MG63 (cell line): Measurements from ENCODE around the gene ERBB4. TPM values are rescaled to one million over a fixed set of nuclear protein-coding genes. Genes with fewer than 3 reads are reported as not detected.

ENCODE experiments used
- DNase-seq: peaks from one replicate; pipeline ENCODE4 v3.0.0-alpha.2; 2020
- H3K27me3 ChIP-seq: fragments of 250-450 bp; sonication (Bioruptor Pico); 2 replicates; pipeline ENCODE4 v1.5.1; 2020; ENCODE audit warnings: mild to moderate bottlenecking, moderate library complexity
- H3K36me3 ChIP-seq: fragments of 250-450 bp; sonication (Bioruptor Pico); 2 replicates; pipeline ENCODE4 v1.5.1; 2020; ENCODE audit warnings: mild to moderate bottlenecking, moderate library complexity
- H3K4me3 ChIP-seq: fragments of 250-450 bp; sonication (Bioruptor Pico); 2 replicates; pipeline ENCODE4 v1.5.1; 2020; ENCODE audit warnings: mild to moderate bottlenecking, moderate library complexity
- H3K9me3 ChIP-seq: fragments of 250-450 bp; sonication (Bioruptor Pico); 2 replicates; pipeline ENCODE4 v1.5.1; 2020; ENCODE audit warnings: mild to moderate bottlenecking, moderate library complexity
- total RNA-seq: library from RNA; depleted of rRNA; stranded (reverse); fragments of >200 nt; shearing (Covaris generic); gene quantifications from 2 replicates; pipeline ENCODE4 v1.2.3, GENCODE V29; 2014; ENCODE audit warnings: low replicate concordance

ERBB4 gene
- total RNA-seq, 1 experiment from 2014 or later, result 0.07 TPM

DNA sequence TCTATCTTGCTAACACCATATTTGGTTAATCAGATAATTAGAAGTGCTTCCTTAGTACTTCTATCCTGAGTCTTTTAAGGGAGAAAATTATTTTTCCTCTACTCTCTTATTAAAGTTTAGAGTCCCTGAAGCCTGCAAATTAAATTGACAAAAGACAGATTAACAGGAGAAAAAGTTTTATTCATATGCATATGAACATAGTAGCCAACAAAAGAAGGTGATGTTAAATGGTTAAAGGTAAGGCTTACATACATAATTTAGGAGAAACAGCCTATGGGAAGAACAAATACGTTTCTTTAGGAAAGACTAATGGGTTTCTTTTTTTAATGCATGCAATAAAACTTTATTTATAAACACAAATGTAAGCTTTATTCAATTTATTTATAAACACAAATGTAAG lies 1177.2 kb downstream of the ERBB4 start:
- no peaks in the 10 kb centered on the region for H3K27me3 ChIP-seq
- no peaks in the 10 kb centered on the region for H3K9me3 ChIP-seq
- H3K4me3 ChIP-seq, result no peak overlapping the region
- no peak for DNase-seq
- H3K36me3 ChIP-seq, result no peaks in the 10 kb centered on the region

DNA sequence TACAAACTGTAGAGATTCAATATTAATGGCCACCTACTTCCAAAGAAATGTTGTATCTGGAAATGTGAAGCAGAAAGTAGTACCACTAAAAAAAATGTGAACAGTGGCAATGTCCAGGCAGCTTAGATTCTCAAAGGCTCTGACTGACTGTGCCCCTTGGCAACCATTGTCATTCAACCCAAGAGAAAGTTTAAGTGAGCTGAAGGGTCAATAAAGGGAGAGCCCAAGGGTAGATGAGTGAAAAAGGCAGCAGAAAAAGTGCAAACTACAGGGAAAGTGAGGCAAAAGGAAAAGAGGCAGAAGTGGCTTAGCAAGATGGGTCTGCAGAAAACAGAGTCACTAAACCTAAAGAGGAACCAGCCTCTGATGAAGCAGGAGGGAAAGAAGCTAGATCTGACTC lies 1179.3 kb downstream of the ERBB4 start:
- DNase-seq, result no peak
- Histone ChIP-seq H3K4me3 (no peak overlapping the region), H3K9me3 (no peaks in the 10 kb centered on the region), H3K36me3 (no peaks in the 10 kb centered on the region), H3K27me3 (no peaks in the 10 kb centered on the region)

DNA sequence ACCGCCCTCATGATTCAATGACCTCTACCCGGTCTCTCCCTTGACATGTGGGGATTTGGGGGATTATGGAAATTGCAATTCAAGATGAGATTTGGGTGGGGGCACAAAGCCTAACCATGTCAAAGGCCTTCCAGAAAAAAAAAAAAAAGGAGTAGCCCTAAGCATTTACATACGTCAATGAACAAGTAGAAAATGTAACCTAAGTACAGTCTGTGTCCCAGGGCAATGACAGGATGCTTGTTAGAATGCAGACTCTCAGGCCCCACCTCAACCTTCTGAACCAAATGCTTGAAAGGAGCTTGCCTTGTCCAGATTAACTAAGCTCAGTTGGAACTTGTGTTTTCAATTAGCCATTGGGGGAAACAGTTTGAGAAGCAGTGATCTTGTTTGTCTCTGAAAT lies 1180.1 kb downstream of the ERBB4 start:
- Histone ChIP-seq H3K9me3 (no peaks in the 10 kb centered on the region), H3K36me3 (no peaks in the 10 kb centered on the region), H3K4me3 (no peak overlapping the region), H3K27me3 (no peaks in the 10 kb centered on the region)
- no peak for DNase-seq

DNA sequence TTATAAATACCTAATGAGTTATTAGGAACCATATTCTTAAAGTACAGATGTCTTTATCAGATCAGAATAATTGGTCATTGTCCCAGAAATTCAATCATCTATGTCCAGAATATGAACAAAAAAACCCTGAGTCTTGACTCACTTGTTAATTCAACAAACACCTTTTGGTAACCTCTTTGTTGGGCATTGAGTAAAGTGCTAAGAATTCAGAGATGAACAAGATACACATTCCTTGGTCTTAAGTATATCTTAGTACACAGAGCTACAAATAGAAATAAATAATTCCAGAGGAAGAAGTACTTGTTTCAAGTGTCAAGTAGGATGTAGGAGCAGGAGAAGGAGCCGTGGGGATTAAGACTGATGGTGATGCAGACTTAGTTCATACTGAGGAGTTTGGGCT lies 1184.1 kb downstream of the ERBB4 start:
- no peak for DNase-seq
- Histone ChIP-seq H3K9me3 (no peaks in the 10 kb centered on the region), H3K27me3 (no peaks in the 10 kb centered on the region), H3K36me3 (no peaks in the 10 kb centered on the region), H3K4me3 (no peak overlapping the region)

DNA sequence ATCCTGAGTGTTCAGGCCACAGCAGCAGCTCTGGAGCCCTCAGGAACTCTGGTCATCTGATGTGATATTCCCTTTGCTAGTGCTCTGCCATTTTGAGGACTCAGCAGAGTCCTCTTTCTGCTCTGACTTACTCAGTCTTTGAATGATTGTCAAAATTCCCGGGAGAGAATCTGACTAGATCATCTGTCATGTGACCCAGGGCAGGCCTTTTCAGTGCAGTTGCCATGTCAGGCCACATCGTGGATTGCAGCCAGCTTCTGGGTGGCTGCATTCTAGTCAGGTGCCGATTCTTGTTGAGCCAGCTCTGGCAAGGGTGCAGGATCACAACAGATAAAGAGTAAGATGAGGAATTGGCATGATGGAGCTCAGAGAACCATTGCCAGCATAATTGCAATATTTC lies 1186.6 kb downstream of the ERBB4 start:
- Histone ChIP-seq H3K36me3 (no peaks in the 10 kb centered on the region), H3K27me3 (no peaks in the 10 kb centered on the region), H3K9me3 (no peaks in the 10 kb centered on the region), H3K4me3 (no peak overlapping the region)
- peak; percentile 26 for DNase-seq

DNA sequence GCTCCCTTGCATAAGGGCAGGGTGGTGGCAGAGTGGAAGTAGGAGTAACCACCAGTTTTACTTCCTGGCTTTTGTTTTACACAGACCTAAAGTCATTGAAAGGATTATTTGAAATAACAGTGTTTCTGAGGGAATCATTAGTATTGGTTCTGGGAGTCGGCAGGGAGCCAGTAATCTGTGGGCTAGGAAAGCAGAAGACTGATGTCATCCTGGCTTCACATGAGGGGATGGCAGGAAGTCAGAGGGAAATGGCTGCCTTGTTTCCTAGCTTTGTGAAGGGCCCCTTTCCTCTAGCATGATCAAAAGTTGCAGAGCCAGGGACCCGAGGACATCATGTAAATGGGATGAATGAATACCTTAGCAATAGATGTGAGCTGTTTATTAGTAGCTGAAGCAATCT lies 1189.6 kb downstream of the ERBB4 start:
- Histone ChIP-seq H3K4me3 (no peak overlapping the region), H3K27me3 (no peaks in the 10 kb centered on the region), H3K36me3 (no peaks in the 10 kb centered on the region), H3K9me3 (no peaks in the 10 kb centered on the region; the same call in 1 of the 2 replicates)
- DNase-seq, result peak; percentile 62

DNA sequence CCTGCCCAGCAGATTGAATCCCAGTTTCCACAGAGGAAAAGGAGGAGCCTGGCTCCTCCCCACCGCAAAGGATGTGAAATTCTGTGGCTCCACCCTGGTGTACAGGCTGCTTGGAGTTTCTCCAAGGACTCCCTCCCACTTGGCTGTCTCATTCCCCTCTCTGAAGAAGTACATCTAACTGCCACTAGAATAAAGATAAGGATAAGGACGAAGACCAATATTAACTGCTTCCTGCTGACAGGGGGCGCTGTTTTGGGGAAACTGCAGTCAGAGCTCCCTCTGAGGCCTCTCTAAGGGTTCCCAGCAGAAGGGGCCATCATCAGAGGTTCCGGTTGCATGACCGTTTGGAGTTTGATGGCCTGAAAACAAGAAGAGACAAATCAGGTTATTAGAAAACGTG lies 1191.3 kb downstream of the ERBB4 start:
- H3K36me3 ChIP-seq, result no peaks in the 10 kb centered on the region
- no peak overlapping the region for H3K4me3 ChIP-seq
- DNase-seq, result peak; percentile 8
- H3K9me3 ChIP-seq, result no peaks in the 10 kb centered on the region; the same call in 1 of the 2 replicates
- H3K27me3 ChIP-seq, result no peaks in the 10 kb centered on the region

DNA sequence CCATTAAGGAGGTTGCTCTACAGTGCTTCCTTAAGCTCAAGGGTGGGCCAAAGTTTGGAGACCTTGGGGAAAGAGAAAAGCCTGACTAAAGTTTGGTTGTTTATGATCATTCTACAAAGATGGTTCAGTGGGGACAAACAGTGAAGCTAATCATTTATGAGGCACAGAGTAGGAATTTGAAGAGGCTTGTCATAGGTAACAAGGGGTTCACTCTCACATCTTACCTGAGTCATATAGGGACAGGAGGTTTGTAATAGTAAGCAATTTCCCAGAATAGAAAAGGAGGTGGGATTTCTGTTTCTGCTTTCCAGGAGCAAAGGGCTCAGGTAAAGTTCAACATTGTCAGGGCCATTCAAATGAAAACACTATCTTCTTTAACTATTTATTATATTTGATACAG lies 1194.3 kb downstream of the ERBB4 start:
- Histone ChIP-seq H3K9me3 (no peaks in the 10 kb centered on the region; the same call in 1 of the 2 replicates), H3K4me3 (no peak overlapping the region), H3K27me3 (no peaks in the 10 kb centered on the region), H3K36me3 (no peaks in the 10 kb centered on the region)
- no peak for DNase-seq

DNA sequence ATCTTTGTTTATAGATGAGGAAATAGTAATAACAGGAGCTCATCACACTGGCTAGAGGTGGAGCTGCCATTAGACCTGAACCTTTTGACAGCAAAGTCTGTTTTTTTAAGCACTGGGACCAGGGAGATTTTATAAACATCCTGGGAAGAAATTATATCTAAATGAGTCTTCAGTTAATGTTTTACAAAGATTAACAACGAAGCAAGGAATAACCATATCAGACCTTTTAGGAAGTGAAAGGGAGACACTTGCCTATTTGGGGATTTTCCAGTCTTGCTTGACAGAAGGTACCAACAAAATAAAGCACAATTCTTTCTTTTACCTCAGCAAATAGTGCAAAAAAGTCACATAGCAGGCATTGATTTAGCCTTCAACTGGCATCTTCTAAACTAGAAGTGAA lies 1205.2 kb downstream of the ERBB4 start:
- no peaks in the 10 kb centered on the region for H3K9me3 ChIP-seq
- H3K27me3 ChIP-seq, result no peaks in the 10 kb centered on the region
- no peaks in the 10 kb centered on the region for H3K36me3 ChIP-seq
- no peak overlapping the region for H3K4me3 ChIP-seq
- DNase-seq, result no peak

DNA sequence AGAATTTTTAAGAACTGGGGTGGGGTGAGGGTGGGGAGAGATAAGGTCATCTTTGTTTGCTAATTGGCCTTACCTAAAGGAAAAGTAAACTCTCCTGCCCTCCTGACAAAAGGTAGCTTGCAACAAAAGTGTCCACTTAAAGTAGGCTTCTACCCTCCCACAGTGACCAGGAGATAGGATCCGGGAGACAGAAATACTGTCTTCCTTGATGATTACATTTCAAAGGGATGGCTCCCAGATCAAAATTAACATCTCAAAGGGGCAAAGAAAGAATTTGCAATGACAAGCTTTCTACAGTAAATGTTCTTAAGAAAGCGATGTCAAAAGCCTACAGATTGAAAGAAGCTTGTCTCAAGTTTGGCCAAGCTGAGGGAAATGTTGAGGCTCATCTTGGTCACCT lies 1206.9 kb downstream of the ERBB4 start:
- Histone ChIP-seq H3K27me3 (no peaks in the 10 kb centered on the region), H3K36me3 (no peaks in the 10 kb centered on the region), H3K9me3 (no peaks in the 10 kb centered on the region), H3K4me3 (no peak overlapping the region)
- DNase-seq, result no peak

DNA sequence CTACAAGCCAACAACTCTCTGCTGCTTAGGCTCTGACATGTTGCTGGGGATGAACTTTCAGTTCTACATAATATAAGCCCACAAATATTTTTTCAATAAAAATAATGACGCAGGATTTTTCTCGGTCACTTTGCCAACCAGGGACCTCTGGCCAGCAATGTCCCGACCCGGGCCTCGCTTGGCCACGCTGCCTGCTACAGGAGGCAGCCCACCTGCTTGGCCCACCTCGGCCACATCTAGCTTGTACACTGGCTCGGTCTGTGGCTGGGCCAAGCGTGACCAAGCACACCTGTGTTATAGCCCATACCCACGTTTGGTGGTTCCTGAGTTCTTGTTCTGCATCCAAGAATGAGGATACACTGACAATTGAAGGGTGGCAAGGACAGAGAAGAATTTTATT lies 1208.7 kb downstream of the ERBB4 start:
- Histone ChIP-seq H3K36me3 (no peaks in the 10 kb centered on the region), H3K9me3 (no peaks in the 10 kb centered on the region), H3K4me3 (no peak overlapping the region), H3K27me3 (no peaks in the 10 kb centered on the region)
- DNase-seq, result no peak

DNA sequence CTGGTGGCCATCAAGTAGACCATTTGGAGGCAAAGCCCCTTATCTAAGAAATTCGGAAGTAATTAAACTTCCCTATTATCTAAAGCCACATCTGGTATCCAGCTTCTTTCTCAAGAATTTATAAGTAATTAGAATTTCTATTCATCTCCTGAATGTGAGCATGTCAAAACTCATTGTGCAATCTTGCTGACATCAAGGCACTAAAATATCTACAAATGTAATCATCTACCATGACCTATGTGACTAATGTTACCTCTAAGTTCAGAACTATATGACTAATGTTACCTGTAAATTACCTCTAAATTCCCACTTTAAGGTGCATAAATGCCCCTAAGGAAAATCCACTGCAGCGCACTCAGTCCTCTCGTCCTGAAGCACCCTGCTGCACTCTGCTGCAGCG lies 1209.2 kb downstream of the ERBB4 start:
- Histone ChIP-seq H3K9me3 (no peaks in the 10 kb centered on the region), H3K4me3 (no peak overlapping the region), H3K27me3 (no peaks in the 10 kb centered on the region), H3K36me3 (no peaks in the 10 kb centered on the region)
- no peak for DNase-seq

DNA sequence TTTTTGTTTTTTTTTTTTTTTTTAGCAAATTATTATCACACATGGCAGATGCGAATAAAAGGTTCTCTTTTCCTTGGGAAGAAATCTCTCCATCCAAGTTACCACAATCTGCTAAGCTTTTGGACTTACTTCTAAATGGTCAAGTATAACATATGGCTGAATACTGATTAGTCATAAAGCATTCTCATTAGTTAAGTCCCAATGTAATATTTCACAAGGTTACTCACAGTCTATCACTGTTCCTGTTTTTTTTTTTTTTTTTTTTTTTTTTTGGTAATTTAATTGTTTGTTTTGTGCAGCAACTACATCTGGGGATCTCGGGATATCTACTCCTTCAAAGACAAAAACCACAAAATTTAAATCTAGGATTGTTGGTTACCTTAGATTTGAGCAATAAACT lies 1210.5 kb downstream of the ERBB4 start:
- Histone ChIP-seq H3K9me3 (no peaks in the 10 kb centered on the region), H3K27me3 (no peaks in the 10 kb centered on the region), H3K4me3 (no peak overlapping the region), H3K36me3 (no peaks in the 10 kb centered on the region)
- DNase-seq, result no peak
